Nephron progenitor cell (in vitro differentiated cells): ENCODE data around the gene OR2S2.

Experiments used
- DNase-seq: peaks from one replicate; pipeline ENCODE4 v3.0.0; 2021
- H3K27ac Mint-ChIP-seq: 2 replicates; pipeline ENCODE4 v1.8.0; 2021; ENCODE audit warnings: mild to moderate bottlenecking, moderate library complexity, mixed read lengths
- H3K27me3 Mint-ChIP-seq: 2 replicates; pipeline ENCODE4 v1.8.0; 2021; ENCODE audit warnings: mild to moderate bottlenecking, low read depth, mixed read lengths; ENCODE audit not compliant: poor library complexity
- H3K36me3 Mint-ChIP-seq: 2 replicates; pipeline ENCODE4 v1.8.0; 2021; ENCODE audit warnings: low read depth, mixed read lengths
- H3K4me1 Mint-ChIP-seq: 2 replicates; pipeline ENCODE4 v1.8.0; 2021; ENCODE audit warnings: mixed read lengths
- H3K4me3 Mint-ChIP-seq: 2 replicates; pipeline ENCODE4 v1.8.0; 2021; ENCODE audit warnings: mild to moderate bottlenecking, moderate library complexity, mixed read lengths
- H3K9me3 Mint-ChIP-seq: 2 replicates; pipeline ENCODE4 v1.8.0; 2021; ENCODE audit warnings: mild to moderate bottlenecking, moderate library complexity, mixed read lengths
- TF ChIP-seq, protein P1 (sequence below): fragments of 200-600 bp; sonication (generic); IDR thresholded peaks from 2 replicates; pipeline ENCODE4 v1.5.0; 2021; ENCODE audit warnings: antibody characterized with exemption

The OR2S2 gene

DNA sequence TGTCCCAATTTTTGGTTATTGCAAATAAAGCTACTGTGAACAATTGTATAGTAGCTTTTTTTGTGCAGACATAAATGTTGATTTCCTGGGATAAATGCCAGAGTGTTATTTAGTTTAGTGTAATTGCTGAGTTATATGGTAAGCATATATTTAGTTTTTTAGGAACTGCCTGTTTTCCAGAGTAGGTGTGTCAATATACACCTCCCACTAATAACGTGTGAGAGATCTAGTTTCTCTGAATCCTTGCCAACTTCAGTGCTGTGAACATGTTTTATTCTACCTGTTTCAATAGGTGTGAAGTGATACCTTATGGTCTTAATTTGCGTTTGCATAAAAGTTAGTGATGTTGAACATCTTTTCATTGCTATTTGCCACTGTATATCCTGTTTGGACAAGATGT, 9.1 kb upstream of the OR2S2 start:
- peaks cover 65% of the 10 kb centered on the region for H3K27me3 Mint-ChIP-seq
- no peak for DNase-seq
- TF ChIP-seq, protein P1, sequence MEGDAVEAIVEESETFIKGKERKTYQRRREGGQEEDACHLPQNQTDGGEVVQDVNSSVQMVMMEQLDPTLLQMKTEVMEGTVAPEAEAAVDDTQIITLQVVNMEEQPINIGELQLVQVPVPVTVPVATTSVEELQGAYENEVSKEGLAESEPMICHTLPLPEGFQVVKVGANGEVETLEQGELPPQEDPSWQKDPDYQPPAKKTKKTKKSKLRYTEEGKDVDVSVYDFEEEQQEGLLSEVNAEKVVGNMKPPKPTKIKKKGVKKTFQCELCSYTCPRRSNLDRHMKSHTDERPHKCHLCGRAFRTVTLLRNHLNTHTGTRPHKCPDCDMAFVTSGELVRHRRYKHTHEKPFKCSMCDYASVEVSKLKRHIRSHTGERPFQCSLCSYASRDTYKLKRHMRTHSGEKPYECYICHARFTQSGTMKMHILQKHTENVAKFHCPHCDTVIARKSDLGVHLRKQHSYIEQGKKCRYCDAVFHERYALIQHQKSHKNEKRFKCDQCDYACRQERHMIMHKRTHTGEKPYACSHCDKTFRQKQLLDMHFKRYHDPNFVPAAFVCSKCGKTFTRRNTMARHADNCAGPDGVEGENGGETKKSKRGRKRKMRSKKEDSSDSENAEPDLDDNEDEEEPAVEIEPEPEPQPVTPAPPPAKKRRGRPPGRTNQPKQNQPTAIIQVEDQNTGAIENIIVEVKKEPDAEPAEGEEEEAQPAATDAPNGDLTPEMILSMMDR, result no peak
- H3K9me3 Mint-ChIP-seq, result peaks cover 9% of the 10 kb centered on the region
- H3K4me1 Mint-ChIP-seq, result peaks cover 4% of the 10 kb centered on the region
- H3K27ac Mint-ChIP-seq, result no peak overlapping the region
- no peak overlapping the region for H3K4me3 Mint-ChIP-seq
- no peaks in the 10 kb centered on the region for H3K36me3 Mint-ChIP-seq

DNA sequence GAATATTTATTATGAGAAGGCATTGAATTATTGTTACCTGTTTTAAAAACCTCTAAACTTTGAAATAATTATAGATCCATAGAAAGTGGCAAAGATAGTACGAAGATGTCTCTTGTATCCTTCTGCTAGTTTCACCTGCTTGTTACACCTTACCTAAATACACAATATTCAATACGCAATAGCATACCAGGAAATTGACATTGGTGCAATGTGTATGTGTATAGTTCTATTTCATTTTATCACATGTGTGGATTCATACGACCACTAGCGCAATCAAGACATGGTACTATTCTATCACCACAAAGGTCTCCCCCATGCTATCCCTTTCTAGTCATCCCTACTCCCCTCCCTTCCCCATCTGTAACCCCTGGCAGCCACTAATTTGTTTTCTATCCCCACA, 8.5 kb upstream of the OR2S2 start:
- Mint-ChIP-seq H3K27me3 (peaks cover 59% of the 10 kb centered on the region), H3K9me3 (peaks cover 3% of the 10 kb centered on the region), H3K4me1 (no peaks in the 10 kb centered on the region), H3K4me3 (no peak overlapping the region), H3K36me3 (no peaks in the 10 kb centered on the region), H3K27ac (no peak overlapping the region)
- TF ChIP-seq, protein P1, result no peak
- no peak for DNase-seq

DNA sequence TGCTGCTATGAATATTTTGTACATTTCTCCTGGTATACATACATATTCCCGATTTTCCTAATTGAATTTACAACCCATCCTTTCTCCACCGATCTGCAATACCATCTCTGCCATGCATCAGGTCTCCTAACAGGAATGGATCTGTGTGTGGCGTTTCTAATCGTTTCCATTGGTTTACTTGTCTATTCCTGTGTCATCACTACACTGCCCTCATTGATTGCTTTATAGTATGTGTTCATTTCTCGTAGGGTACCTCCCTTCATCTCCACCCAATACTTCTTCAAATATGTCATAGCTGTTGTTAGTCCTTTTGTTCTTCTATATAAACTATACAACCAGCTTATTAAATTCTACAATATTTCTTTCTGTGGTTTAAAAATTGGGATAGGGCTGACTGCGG, 7.1 kb upstream of the OR2S2 start:
- TF ChIP-seq, protein P1, result no peak
- DNase-seq, result no peak
- no peaks in the 10 kb centered on the region for H3K9me3 Mint-ChIP-seq
- H3K4me3 Mint-ChIP-seq, result no peak overlapping the region
- H3K36me3 Mint-ChIP-seq, result no peaks in the 10 kb centered on the region
- no peaks in the 10 kb centered on the region for H3K4me1 Mint-ChIP-seq
- H3K27ac Mint-ChIP-seq, result no peak overlapping the region
- peaks cover 53% of the 10 kb centered on the region for H3K27me3 Mint-ChIP-seq

DNA sequence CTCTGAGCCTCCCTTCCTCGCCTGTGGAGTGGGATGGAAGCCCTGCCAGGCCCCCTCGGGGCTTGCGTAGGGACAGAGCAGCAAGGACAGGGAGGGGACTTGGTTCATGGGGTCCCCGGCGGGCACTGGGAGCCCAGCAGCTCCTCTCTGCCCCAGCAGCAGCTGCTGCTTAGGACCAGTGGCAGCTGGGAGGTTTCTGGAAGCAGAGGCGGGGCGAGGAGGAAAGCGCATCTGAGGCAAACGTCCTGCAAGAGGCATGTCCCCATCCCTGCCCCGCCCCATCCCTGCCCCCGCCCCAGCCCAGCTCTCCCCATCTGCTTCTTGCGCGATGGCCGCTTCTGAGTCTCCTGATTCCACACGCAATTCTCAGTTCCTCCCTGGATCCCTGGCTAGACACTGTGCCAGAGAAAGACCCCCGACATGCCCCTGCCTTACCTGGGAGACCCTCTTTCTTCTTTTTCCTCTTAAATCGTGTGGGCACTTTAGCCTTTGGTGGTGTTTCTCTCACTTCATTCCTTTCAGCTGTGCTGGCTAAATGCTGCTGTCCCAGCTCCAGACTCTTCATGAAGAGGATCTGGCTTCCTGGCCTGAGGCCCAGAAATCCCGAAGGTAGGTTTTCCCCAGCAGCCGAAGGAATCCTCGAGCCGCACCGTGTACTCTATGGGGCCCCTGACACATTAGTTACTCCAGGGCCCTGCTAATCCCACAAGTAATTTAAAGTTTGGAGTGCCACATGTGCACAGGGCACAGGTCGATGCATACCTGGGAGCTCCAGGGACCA, 4.4 kb upstream of the OR2S2 start:
- H3K27me3 Mint-ChIP-seq, result peaks cover 51% of the 10 kb centered on the region
- H3K27ac Mint-ChIP-seq, result no peak overlapping the region
- no peak for DNase-seq

DNA sequence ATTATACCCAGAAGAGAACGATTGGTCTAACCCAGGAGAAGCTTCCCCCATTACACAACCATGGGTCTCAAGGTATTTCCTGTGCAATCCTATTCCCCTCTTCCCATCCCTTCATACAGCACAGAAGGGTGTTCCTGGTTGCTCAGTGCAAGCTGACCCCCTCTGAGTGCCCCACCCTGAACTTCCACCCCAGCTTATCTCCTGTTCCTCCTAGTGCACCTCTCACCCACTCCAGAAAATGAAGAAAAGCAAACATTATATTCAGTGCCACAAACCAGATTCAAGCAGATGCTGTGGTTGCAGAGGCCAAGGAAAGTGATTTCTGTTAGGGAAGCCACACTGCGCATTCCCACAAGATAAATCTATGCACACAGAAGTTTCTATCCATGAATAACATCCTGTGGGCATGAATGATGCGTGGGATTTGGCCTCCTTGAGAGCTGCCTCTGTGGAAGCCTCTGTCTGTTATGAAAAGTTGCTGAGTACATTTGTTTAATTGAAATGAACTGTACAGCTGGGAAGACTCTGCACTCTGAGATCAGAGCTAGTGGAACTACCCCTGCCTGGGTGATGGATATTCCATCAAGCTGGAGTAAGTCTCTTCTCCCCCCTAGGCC, 2.2 kb upstream of the OR2S2 start:
- H3K27me3 Mint-ChIP-seq, result peaks cover 50% of the 10 kb centered on the region
- H3K9me3 Mint-ChIP-seq, result no peaks in the 10 kb centered on the region
- DNase-seq, result no peak
- H3K36me3 Mint-ChIP-seq, result no peaks in the 10 kb centered on the region
- no peak overlapping the region for H3K27ac Mint-ChIP-seq
- no peak overlapping the region for H3K4me3 Mint-ChIP-seq
- H3K4me1 Mint-ChIP-seq, result no peaks in the 10 kb centered on the region
- TF ChIP-seq, protein P1, result no peak

More for the DNA sequence above, 4.4 kb upstream of the OR2S2 start:
- H3K36me3 Mint-ChIP-seq, result no peaks in the 10 kb centered on the region
- TF ChIP-seq, protein P1, result no peak
- H3K4me1 Mint-ChIP-seq, result no peaks in the 10 kb centered on the region
- no peaks in the 10 kb centered on the region for H3K9me3 Mint-ChIP-seq
- H3K4me3 Mint-ChIP-seq, result peak overlapping the region; percentile 17

DNA sequence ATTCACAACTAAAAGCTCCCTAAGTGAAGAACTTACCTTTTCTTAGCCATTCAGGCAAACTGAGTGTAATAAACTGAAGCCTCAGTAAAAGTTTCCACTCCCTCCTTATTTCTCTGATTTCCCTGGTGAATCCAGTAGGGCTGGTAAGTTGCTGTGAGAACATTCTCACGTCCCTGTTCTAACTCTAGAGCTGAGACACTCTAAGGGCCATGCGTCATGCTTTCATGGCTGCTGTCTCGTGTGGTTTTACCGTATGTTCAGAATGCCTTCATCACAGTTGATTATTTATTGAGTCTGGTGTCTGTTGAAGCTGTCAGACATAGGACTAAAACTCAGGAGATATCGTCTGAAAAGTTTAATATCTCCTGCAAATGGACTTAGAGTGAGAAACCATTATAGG, 1.3 kb downstream of the OR2S2 start:
- no peak overlapping the region for H3K4me3 Mint-ChIP-seq
- no peaks in the 10 kb centered on the region for H3K4me1 Mint-ChIP-seq
- TF ChIP-seq, protein P1, result no peak
- H3K27ac Mint-ChIP-seq, result no peak overlapping the region
- no peak for DNase-seq
- no peaks in the 10 kb centered on the region for H3K9me3 Mint-ChIP-seq
- peaks cover 69% of the 10 kb centered on the region for H3K27me3 Mint-ChIP-seq
- H3K36me3 Mint-ChIP-seq, result no peaks in the 10 kb centered on the region
